HG02884 (cell line): ENCODE data around the gene NEDD9.

Source experiments
- ATAC-seq: cut with Tn5 transposase; IDR thresholded peaks from one replicate; pipeline ENCODE4 v1.9.1; 2021; ENCODE audit warnings: mild to moderate bottlenecking, moderate library complexity; ENCODE audit not compliant: unreplicated experiment

The NEDD9 gene

GRCh38 chr6:11202513-11203305 lies 29.8 kb downstream of the NEDD9 start:
- ATAC-seq, result no peak

GRCh38 chr6:11201772-11202512 lies 30.5 kb downstream of the NEDD9 start:
- no peak for ATAC-seq

GRCh38 chr6:11201015-11201414 lies 31.5 kb downstream of the NEDD9 start:
- ATAC-seq, result no peak

- no peak for ATAC-seq
These were observed 32.1 kb downstream of the NEDD9 start for GRCh38 chr6:11200356-11200755.

- no peak for ATAC-seq
These were observed 33.5 kb downstream of the NEDD9 start for GRCh38 chr6:11198663-11199603.

- no peak for ATAC-seq
These were observed 34.6 kb downstream of the NEDD9 start for GRCh38 chr6:11197850-11198249.

- ATAC-seq, result no peak
These were observed 35.3 kb downstream of the NEDD9 start for GRCh38 chr6:11197175-11197536.

- no peak for ATAC-seq
These were observed 35.8 kb downstream of the NEDD9 start for GRCh38 chr6:11196511-11197174.

GRCh38 chr6:11194356-11195218 lies 37.9 kb downstream of the NEDD9 start:
- no peak for ATAC-seq

GRCh38 chr6:11193434-11193833 lies 39.0 kb downstream of the NEDD9 start:
- no peak for ATAC-seq

GRCh38 chr6:11192167-11192566 lies 40.3 kb downstream of the NEDD9 start:
- no peak for ATAC-seq

- no peak for ATAC-seq
These were observed 41.7 kb downstream of the NEDD9 start for GRCh38 chr6:11190625-11191245.

GRCh38 chr6:11189865-11190624 lies 42.4 kb downstream of the NEDD9 start:
- ATAC-seq, result no peak

- ATAC-seq, result no peak
These were observed 44.1 kb downstream of the NEDD9 start for GRCh38 chr6:11188161-11188915.

- ATAC-seq, result no peak
These were observed 45.2 kb downstream of the NEDD9 start for GRCh38 chr6:11187301-11187700.

- ATAC-seq, result no peak
These were observed 47.1 kb downstream of the NEDD9 start for GRCh38 chr6:11185204-11185842.

GRCh38 chr6:11183761-11184362 lies 48.6 kb downstream of the NEDD9 start:
- ATAC-seq, result no peak
